Lung (tissue), 12 donors: ENCODE data around the gene TUG1. TPM values are rescaled to one million over a fixed set of nuclear protein-coding genes. Genes with fewer than 3 reads are reported as not detected.

Experiments
- ATAC-seq: fragments of 200-7000 bp; cut with Tn5 transposase; one replicate; pipeline ENCODE4 v1.9.1; 2020; ENCODE audit warnings: moderate number of reproducible peaks; ENCODE audit not compliant: insufficient read depth, low FRiP score
- DNase-seq, 3 donors: peaks; one replicate each; pipeline ENCODE4 v3.0.0-alpha.2; 2013 to 2017
- H3K27ac ChIP-seq, 2 donors: one replicate each; pipeline ENCODE4 v1.5.1; 2013; ENCODE audit warnings: mild to moderate bottlenecking in 2 of 2, moderate library complexity in 2 of 2, control low read depth in 1 of 2, inconsistent platforms in 1 of 2, low read depth in 1 of 2, low read length in 1 of 2
- H3K27me3 ChIP-seq, 3 donors: one replicate each; pipeline ENCODE4 v1.5.1; 2013; ENCODE audit warnings: low read length in 2 of 3; ENCODE audit not compliant: control insufficient read depth in 3 of 3, insufficient read depth in 3 of 3
- H3K36me3 ChIP-seq, 4 donors: one replicate each; pipeline ENCODE4 v1.5.1; 2013; ENCODE audit warnings: low read length in 4 of 4, mild to moderate bottlenecking in 1 of 4, moderate library complexity in 1 of 4; ENCODE audit not compliant: control insufficient read depth in 4 of 4, insufficient read depth in 4 of 4
- H3K4me1 ChIP-seq, 5 donors: one replicate each; pipeline ENCODE4 v1.5.1; 2013; ENCODE audit warnings: low read length in 5 of 5, mild to moderate bottlenecking in 2 of 5, moderate library complexity in 1 of 5; ENCODE audit not compliant: control insufficient read depth in 5 of 5, insufficient read depth in 5 of 5
- H3K4me3 ChIP-seq: one replicate; pipeline ENCODE4 v1.5.1; 2013; ENCODE audit warnings: mild to moderate bottlenecking, control low read depth, moderate library complexity
- H3K9ac ChIP-seq, 2 donors: one replicate each; pipeline ENCODE4 v1.5.1; 2013; ENCODE audit warnings: low read length in 2 of 2, control low read depth in 1 of 2; ENCODE audit not compliant: insufficient read depth in 1 of 2
- H3K9me3 ChIP-seq, 4 donors: one replicate each; pipeline ENCODE4 v1.5.1; 2013; ENCODE audit warnings: low read length in 3 of 4, mild to moderate bottlenecking in 1 of 4, moderate library complexity in 1 of 4; ENCODE audit not compliant: control insufficient read depth in 4 of 4, insufficient read depth in 3 of 4
- CTCF ChIP-seq: IDR thresholded peaks from 2 replicates; pipeline ENCODE4 v1.5.1; 2012; ENCODE audit warnings: mild to moderate bottlenecking; ENCODE audit errors: control extremely low read depth, extremely low read depth
- WGBS, 2 donors: extraction: QIAGEN DNeasy Blood & Tissue Kit; methylation state at CpG; one replicate each; pipeline ENCODE4 v1.1.7; 2013; 5-methylcytosine and 5-hydroxymethylcytosine counted together
- polyA plus RNA-seq, 2 donors: library from polyadenylated mRNA; stranded (reverse); fragments of 200-250 nt; gene quantifications; one replicate each; pipeline ENCODE4 v1.2.1, GENCODE V29; 2013
- total RNA-seq, 2 donors: library from RNA; depleted of rRNA in 1 of 2; stranded (reverse); fragments of >200 nt in 1 of 2; gene quantifications; one replicate each; pipeline ENCODE4 v1.2.1, GENCODE V29; 2014 to 2021
- donor health status: control.
- donor health status: control.
- donor health status: Bipolar disorder and iron deficiency.
- donor health status: healthy.
- donor health status: DM: yes; HTN: yes; CAD: no.

The TUG1 gene
- total and polyA plus RNA-seq, 4 donors: 24.3 to 147 (median 40.2) TPM

GRCh38 chr22:30970356-30970746, 1.3 kb downstream of the TUG1 start:
- WGBS, 2 donors: 72 to 78% methylated on average over 3 of the region's 3 CpGs
- no peaks in the 10 kb centered on the region for H3K27me3 ChIP-seq
- peaks cover 3 to 60% (median 22%) of the 10 kb centered on the region in 4 donors for H3K9me3 ChIP-seq
- no peak for ATAC-seq
- TF ChIP-seq CTCF: no peak
- DNase-seq: no peak
- H3K27ac ChIP-seq: peak overlapping the region in 1 of 2 donors; percentile 97
- H3K4me1 ChIP-seq: peaks cover 0 to 16% (median 11%) of the 10 kb centered on the region in 5 donors
- H3K36me3 ChIP-seq: peaks cover 9 to 64% (median 44%) of the 10 kb centered on the region in 4 donors
- H3K4me3 ChIP-seq: peak overlapping the region; percentile 89
- peak overlapping the region in 1 of 2 donors; percentile 86 for H3K9ac ChIP-seq

- Histone ChIP-seq H3K27me3 (no peaks in the 10 kb centered on the region), H3K9ac (no peak overlapping the region), H3K9me3 (peaks cover 3 to 49% (median 17%) of the 10 kb centered on the region in 4 donors), H3K4me1 (peaks cover 0 to 3% (median 0%) of the 10 kb centered on the region in 5 donors), H3K27ac (no peak overlapping the region), H3K4me3 (no peak overlapping the region), H3K36me3 (peaks cover 5 to 25% (median 19%) of the 10 kb centered on the region in 4 donors)
- ATAC-seq: no peak
- TF ChIP-seq CTCF: no peak
- DNase-seq: no peak
- 77 to 89% methylated on average over 3 of the region's 3 CpGs for WGBS, 2 donors
Observed at GRCh38 chr22:30978304-30978962, 9.4 kb downstream of the TUG1 start.

GRCh38 chr22:30979932-30980331, 10.9 kb downstream of the TUG1 start:
- H3K4me3 ChIP-seq: no peak overlapping the region
- peaks cover 0 to 3% (median 0%) of the 10 kb centered on the region in 5 donors for H3K4me1 ChIP-seq
- peaks cover 3 to 10% (median 9%) of the 10 kb centered on the region in 4 donors for H3K36me3 ChIP-seq
- DNase-seq: no peak
- no peak for ATAC-seq
- no peak overlapping the region for H3K9ac ChIP-seq
- 77 to 78% methylated on average over 3 of the region's 3 CpGs for WGBS, 2 donors
- peaks cover under 1 to 40% (median 11%) of the 10 kb centered on the region in 4 donors for H3K9me3 ChIP-seq
- no peak overlapping the region for H3K27ac ChIP-seq
- no peaks in the 10 kb centered on the region for H3K27me3 ChIP-seq
- TF ChIP-seq CTCF: no peak
